ENCODE measurements around the gene RNF133.

The RNF133 gene

DNA sequence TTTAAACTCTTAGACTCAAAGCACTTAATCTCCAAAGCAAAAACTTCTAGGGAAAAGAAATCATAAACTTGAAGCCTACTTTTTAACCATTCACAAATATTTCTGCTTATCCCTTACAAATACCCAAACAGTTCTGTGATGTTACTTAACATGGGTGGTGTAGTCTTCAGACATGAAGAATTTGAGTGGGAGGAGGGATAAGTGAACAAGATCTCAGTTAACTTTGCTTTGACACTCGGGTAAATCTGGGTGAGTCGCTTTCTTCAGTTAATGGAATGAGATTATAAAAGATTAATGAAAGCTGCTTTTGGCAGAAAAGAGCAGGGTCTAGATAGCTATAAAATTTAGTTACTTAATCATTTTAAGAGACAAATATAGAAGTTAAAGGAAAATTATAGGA, 47.5 kb downstream of the RNF133 start:
- Histone ChIP-seq H3K9me2 (replicated peaks; ENCODE audit: low read depth, low read length) (no peaks in the 10 kb centered on the region), H3K79me2 (ENCODE audit: insufficient read depth, low read length) (no peaks in the 10 kb centered on the region), H3F3A (ENCODE audit: low read depth) (no peaks in the 10 kb centered on the region), H3K4me2 (ENCODE audit: low read depth, low read length, poor library complexity, severe bottlenecking) (no peak overlapping the region), H3K9ac (ENCODE audit: low read depth, low read length, poor library complexity, severe bottlenecking) (no peak overlapping the region), H3K4me1 (ENCODE audit: insufficient read depth, low read length, poor library complexity, severe bottlenecking) (no peaks in the 10 kb centered on the region), H4K20me1 (ENCODE audit: insufficient read depth, low read length, poor library complexity, severe bottlenecking) (no peaks in the 10 kb centered on the region), H3K9me3 (ENCODE audit: insufficient read depth, low read depth, low read length) (no peaks in the 10 kb centered on the region), H3K36me3 (ENCODE audit: insufficient read depth, low read length) (no peaks in the 10 kb centered on the region), H3K27me3 (ENCODE audit: insufficient read depth, low read length, poor library complexity, severe bottlenecking) (no peaks in the 10 kb centered on the region), H2AFZ (ENCODE audit: low read length) (no peak overlapping the region), H3K4me3 (ENCODE audit: low read length, poor library complexity, severe bottlenecking) (no peak overlapping the region)
- no peak for TF ChIP-seq EZH2phosphoT487 (IDR thresholded peaks at IDR 0.05; ENCODE audit: borderline replicate concordance)
- TF ChIP-seq, protein P1, sequence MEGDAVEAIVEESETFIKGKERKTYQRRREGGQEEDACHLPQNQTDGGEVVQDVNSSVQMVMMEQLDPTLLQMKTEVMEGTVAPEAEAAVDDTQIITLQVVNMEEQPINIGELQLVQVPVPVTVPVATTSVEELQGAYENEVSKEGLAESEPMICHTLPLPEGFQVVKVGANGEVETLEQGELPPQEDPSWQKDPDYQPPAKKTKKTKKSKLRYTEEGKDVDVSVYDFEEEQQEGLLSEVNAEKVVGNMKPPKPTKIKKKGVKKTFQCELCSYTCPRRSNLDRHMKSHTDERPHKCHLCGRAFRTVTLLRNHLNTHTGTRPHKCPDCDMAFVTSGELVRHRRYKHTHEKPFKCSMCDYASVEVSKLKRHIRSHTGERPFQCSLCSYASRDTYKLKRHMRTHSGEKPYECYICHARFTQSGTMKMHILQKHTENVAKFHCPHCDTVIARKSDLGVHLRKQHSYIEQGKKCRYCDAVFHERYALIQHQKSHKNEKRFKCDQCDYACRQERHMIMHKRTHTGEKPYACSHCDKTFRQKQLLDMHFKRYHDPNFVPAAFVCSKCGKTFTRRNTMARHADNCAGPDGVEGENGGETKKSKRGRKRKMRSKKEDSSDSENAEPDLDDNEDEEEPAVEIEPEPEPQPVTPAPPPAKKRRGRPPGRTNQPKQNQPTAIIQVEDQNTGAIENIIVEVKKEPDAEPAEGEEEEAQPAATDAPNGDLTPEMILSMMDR (conservative IDR thresholded peaks at IDR 0.05; ENCODE audit: low read length), result no peak
